Panc1 (cell line): ENCODE measurements around the gene TRAF3IP1. TPM values are rescaled to one million over a fixed set of nuclear protein-coding genes. Genes with fewer than 3 reads are reported as not detected.

Source experiments
- ATAC-seq: fragments of 200-7000 bp; cut with Tn5 transposase; 2 replicates; pipeline ENCODE4 v1.9.1; 2020; ENCODE audit warnings: mild to moderate bottlenecking, moderate library complexity
- BruUV-seq: library from RNA; stranded (reverse); fragments of 400-500 nt; replicated peaks from 2 replicates; lab custom pipeline; 2021; lab: Mats Ljungman, UMichigan
- CTCF ChIA-PET: fragments of 300-600 bp; sonication (Branson Sonifier 250); formaldehyde crosslinking; loops from one replicate; lab custom pipeline; 2022; ENCODE audit warnings: antibody characterized with exemption; lab: Charles Lee
- POLR2A ChIA-PET: fragments of 300-600 bp; sonication (Branson Sonifier 250); formaldehyde crosslinking; loops from one replicate; lab custom pipeline; 2022; ENCODE audit warnings: antibody characterized with exemption; lab: Charles Lee
- DNase-seq: peaks from one replicate; pipeline ENCODE4 v3.0.0-alpha.2; 2010; ENCODE audit warnings: low read depth, low spot score
- H3K27ac ChIP-seq: 2 replicates; pipeline ENCODE4 v1.5.1; 2011; ENCODE audit warnings: mild to moderate bottlenecking, low read length, inconsistent platforms
- H3K27me3 ChIP-seq: fragments of 200-500 bp; sonication (Bioruptor generic); 2 replicates; pipeline ENCODE4 v1.6.0; 2014; ENCODE audit warnings: low read length, inconsistent platforms; ENCODE audit not compliant: control insufficient read depth, insufficient read depth
- H3K36me3 ChIP-seq: fragments of 200-500 bp; sonication (Bioruptor generic); 2 replicates; pipeline ENCODE4 v1.5.1; 2014; ENCODE audit warnings: inconsistent platforms, mild to moderate bottlenecking, low read length, moderate library complexity; ENCODE audit not compliant: control insufficient read depth, insufficient read depth
- H3K4me1 ChIP-seq: 2 replicates; pipeline ENCODE4 v1.5.1; 2011; ENCODE audit warnings: inconsistent platforms, mild to moderate bottlenecking, low read length, moderate library complexity; ENCODE audit not compliant: control insufficient read depth, insufficient read depth
- H3K4me3 ChIP-seq, 2 experiments: 2 replicates each; pipeline ENCODE4 v1.5.1; 2011 to 2012; ENCODE audit warnings: low read depth in 2 of 2, low read length in 2 of 2, mild to moderate bottlenecking in 2 of 2, inconsistent platforms in 1 of 2, moderate library complexity in 1 of 2
- H3K9me3 ChIP-seq: fragments of 200-500 bp; sonication (Bioruptor generic); 2 replicates; pipeline ENCODE4 v1.5.1; 2014; ENCODE audit warnings: low read depth, mild to moderate bottlenecking, inconsistent platforms, low read length, moderate library complexity; ENCODE audit not compliant: control insufficient read depth, insufficient read depth
- POLR2AphosphoS5 ChIP-seq: IDR thresholded peaks from 2 replicates; pipeline ENCODE4 v1.6.1; 2012; ENCODE audit warnings: mild to moderate bottlenecking, low read depth, low read length, moderate library complexity
- SIN3A ChIP-seq: IDR thresholded peaks from 2 replicates; pipeline ENCODE4 v1.6.1; 2012; ENCODE audit warnings: low read depth, mild to moderate bottlenecking, low read length, moderate library complexity, borderline replicate concordance; ENCODE audit not compliant: insufficient read depth
- TCF7L2 ChIP-seq: IDR thresholded peaks from 2 replicates; pipeline ENCODE4 v1.6.1; 2011; ENCODE audit warnings: mild to moderate bottlenecking, low read depth, low read length, inconsistent platforms
- in situ Hi-C: cut with HindIII; loops from 2 replicates; pipeline ENCODE4 v1.10.0; 2016; ENCODE audit warnings: low sequenced_read_pairs, low pct_unique_long_range_greater_than_20kb
- intact Hi-C: fragments of 100-400 bp; cut with micrococcal nuclease; formaldehyde crosslinking; loops from one replicate; pipeline ENCODE4 v1.10.0; 2022; ENCODE audit not compliant: unreplicated experiment
- total RNA-seq: library from RNA; stranded (reverse); gene quantifications from one replicate; pipeline ENCODE4 v1.2.1, GENCODE V29; 2021; ENCODE audit not compliant: unreplicated experiment
- TF ChIP-seq, protein P1 (sequence below), 2 experiments: IDR thresholded peaks; 2 replicates each; pipeline ENCODE4 v1.6.1; 2011 to 2012; ENCODE audit warnings: low read depth in 2 of 2, control low read depth in 1 of 2, low read length in 1 of 2, mild to moderate bottlenecking in 1 of 2, moderate library complexity in 1 of 2; ENCODE audit not compliant: insufficient read depth in 1 of 2
- TF ChIP-seq, protein P2 (sequence below): fragments of 450-650 bp; IDR thresholded peaks from 2 replicates; pipeline ENCODE4 v1.5.1; 2017; ENCODE audit warnings: mild to moderate bottlenecking

TRAF3IP1 gene
- total RNA-seq, 1 experiment from 2014 or later: 23.4 TPM

DNA sequence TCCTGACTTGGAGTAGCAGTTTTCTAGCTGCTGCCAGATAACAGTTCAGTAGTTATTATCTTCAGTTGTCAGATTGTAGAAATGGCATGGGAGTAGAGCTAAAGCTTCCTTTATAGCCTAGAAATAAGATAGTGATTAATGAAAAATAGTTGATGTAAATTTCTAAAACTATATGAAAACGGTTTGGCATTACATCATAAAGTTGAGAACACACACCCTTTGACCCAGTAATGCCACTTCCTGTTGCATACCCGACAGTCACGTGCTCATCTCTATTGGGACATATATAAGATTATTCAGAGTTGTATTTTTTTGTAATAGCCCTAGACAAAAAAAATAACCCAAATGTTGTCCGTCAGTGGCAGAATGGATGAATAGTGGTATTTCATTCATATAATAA, 67.0 kb downstream of the TRAF3IP1 start:
- TF ChIP-seq, protein P1, sequence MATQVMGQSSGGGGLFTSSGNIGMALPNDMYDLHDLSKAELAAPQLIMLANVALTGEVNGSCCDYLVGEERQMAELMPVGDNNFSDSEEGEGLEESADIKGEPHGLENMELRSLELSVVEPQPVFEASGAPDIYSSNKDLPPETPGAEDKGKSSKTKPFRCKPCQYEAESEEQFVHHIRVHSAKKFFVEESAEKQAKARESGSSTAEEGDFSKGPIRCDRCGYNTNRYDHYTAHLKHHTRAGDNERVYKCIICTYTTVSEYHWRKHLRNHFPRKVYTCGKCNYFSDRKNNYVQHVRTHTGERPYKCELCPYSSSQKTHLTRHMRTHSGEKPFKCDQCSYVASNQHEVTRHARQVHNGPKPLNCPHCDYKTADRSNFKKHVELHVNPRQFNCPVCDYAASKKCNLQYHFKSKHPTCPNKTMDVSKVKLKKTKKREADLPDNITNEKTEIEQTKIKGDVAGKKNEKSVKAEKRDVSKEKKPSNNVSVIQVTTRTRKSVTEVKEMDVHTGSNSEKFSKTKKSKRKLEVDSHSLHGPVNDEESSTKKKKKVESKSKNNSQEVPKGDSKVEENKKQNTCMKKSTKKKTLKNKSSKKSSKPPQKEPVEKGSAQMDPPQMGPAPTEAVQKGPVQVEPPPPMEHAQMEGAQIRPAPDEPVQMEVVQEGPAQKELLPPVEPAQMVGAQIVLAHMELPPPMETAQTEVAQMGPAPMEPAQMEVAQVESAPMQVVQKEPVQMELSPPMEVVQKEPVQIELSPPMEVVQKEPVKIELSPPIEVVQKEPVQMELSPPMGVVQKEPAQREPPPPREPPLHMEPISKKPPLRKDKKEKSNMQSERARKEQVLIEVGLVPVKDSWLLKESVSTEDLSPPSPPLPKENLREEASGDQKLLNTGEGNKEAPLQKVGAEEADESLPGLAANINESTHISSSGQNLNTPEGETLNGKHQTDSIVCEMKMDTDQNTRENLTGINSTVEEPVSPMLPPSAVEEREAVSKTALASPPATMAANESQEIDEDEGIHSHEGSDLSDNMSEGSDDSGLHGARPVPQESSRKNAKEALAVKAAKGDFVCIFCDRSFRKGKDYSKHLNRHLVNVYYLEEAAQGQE (IDR thresholded peaks at IDR 0.05; ENCODE audit: insufficient read depth in 1 of 2, low read depth in 2 of 2, low read length in 1 of 2): no peak
- no peak for TF ChIP-seq SIN3A
- no peak for TF ChIP-seq TCF7L2
- TF ChIP-seq, protein P2, sequence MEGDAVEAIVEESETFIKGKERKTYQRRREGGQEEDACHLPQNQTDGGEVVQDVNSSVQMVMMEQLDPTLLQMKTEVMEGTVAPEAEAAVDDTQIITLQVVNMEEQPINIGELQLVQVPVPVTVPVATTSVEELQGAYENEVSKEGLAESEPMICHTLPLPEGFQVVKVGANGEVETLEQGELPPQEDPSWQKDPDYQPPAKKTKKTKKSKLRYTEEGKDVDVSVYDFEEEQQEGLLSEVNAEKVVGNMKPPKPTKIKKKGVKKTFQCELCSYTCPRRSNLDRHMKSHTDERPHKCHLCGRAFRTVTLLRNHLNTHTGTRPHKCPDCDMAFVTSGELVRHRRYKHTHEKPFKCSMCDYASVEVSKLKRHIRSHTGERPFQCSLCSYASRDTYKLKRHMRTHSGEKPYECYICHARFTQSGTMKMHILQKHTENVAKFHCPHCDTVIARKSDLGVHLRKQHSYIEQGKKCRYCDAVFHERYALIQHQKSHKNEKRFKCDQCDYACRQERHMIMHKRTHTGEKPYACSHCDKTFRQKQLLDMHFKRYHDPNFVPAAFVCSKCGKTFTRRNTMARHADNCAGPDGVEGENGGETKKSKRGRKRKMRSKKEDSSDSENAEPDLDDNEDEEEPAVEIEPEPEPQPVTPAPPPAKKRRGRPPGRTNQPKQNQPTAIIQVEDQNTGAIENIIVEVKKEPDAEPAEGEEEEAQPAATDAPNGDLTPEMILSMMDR: no peak
- TF ChIP-seq POLR2AphosphoS5: no peak

DNA sequence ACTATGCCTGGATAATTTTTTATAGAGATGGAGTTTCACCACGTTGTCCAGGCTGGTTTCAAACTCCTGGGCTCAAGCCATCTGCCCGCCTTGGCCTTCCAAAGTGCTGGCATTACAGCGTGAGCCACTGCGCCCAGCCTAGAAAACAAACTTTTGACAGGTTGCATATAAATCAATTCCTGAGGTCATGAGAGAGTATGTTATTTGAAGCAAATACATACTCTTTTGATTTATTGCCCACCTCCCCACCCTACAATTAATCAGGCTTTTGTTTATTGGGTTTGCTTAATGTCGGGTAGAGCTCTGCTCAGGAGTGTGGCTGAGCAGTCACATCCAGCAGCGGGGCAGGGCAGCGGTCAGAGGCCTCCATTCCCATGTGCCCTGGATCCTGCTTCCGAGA, 68.5 kb downstream of the TRAF3IP1 start:
- H3K36me3 ChIP-seq: no peaks in the 10 kb centered on the region
- no peak overlapping the region for H3K4me3 ChIP-seq
- no peaks in the 10 kb centered on the region for H3K9me3 ChIP-seq
- ChIA-PET POLR2A (no interaction called here), CTCF (no interaction called here)
- BruUV-seq: no TSS peak
- no peak overlapping the region for H3K27ac ChIP-seq
- TF ChIP-seq, protein P2: no peak
- TF ChIP-seq TCF7L2 (no peak), POLR2AphosphoS5 (no peak), SIN3A (no peak)
- TF ChIP-seq, protein P1 (IDR thresholded peaks at IDR 0.05; ENCODE audit: insufficient read depth in 1 of 2, low read depth in 2 of 2, low read length in 1 of 2): no peak
- H3K27me3 ChIP-seq: no peaks in the 10 kb centered on the region
- in situ Hi-C loops: no loop called here
- intact Hi-C loops: no loop called here
- DNase-seq: no peak
- ATAC-seq: no peak
- peaks cover 5% of the 10 kb centered on the region; the same call in 1 of the 2 replicates for H3K4me1 ChIP-seq

More for the DNA sequence above, 67.0 kb downstream of the TRAF3IP1 start:
- H3K36me3 ChIP-seq: no peaks in the 10 kb centered on the region
- no peaks in the 10 kb centered on the region for H3K9me3 ChIP-seq
- DNase-seq (no peak), ATAC-seq (no peak)
- no TSS peak for BruUV-seq
- intact Hi-C loops (no loop called here), in situ Hi-C loops (no loop called here)
- ChIA-PET POLR2A (no interaction called here), CTCF (no interaction called here)
- no peak overlapping the region for H3K4me3 ChIP-seq
- H3K27me3 ChIP-seq: no peaks in the 10 kb centered on the region
- no peak overlapping the region for H3K27ac ChIP-seq
- peaks cover 5% of the 10 kb centered on the region; the same call in 1 of the 2 replicates for H3K4me1 ChIP-seq
